Transverse colon (tissue), 4 donors: ENCODE results near the gene GPR31. TPM values are rescaled to one million over a fixed set of nuclear protein-coding genes. Genes with fewer than 3 reads are reported as not detected.

ENCODE experiments used
- DNase-seq: peaks from one replicate; pipeline ENCODE4 v3.0.0-alpha.2; 2019
- H3K27ac ChIP-seq, 4 donors: fragments of 200-600 bp; sonication (generic); 2 replicates each; pipeline ENCODE4 v1.5.1; 2016 to 2018; ENCODE audit warnings: inconsistent platforms in 4 of 4
- H3K27me3 ChIP-seq: fragments of 200-600 bp; sonication (generic); 2 replicates; pipeline ENCODE4 v1.5.1; 2017; ENCODE audit warnings: inconsistent platforms
- H3K36me3 ChIP-seq, 4 donors: fragments of 200-600 bp; sonication (generic); 2 replicates each; pipeline ENCODE4 v1.5.1; 2017 to 2019; ENCODE audit warnings: inconsistent platforms in 4 of 4
- H3K4me1 ChIP-seq, 4 donors: fragments of 200-600 bp; sonication (generic); 2 replicates each; pipeline ENCODE4 v1.5.1; 2017 to 2020; ENCODE audit warnings: inconsistent platforms in 4 of 4
- H3K4me3 ChIP-seq, 4 donors: fragments of 200-600 bp; sonication (generic); 1 replicate in 1 of 4; 2 replicates in 3 of 4; pipeline versions ENCODE4 v1.5.1 to v1.6.1; 2017 to 2019; ENCODE audit warnings: inconsistent platforms in 4 of 4
- H3K9me3 ChIP-seq, 2 donors: fragments of 200-600 bp; sonication (generic); 2 replicates each; pipeline ENCODE4 v1.5.1; 2017 to 2019; ENCODE audit warnings: inconsistent platforms in 2 of 2
- EP300 ChIP-seq: sonication (generic); formaldehyde crosslinking; IDR thresholded peaks from one replicate; pipeline ENCODE4 v1.6.1; 2017; ENCODE audit warnings: antibody characterized with exemption, low read depth
- POLR2A ChIP-seq: fragments of 450-650 bp; IDR thresholded peaks from one replicate; pipeline ENCODE4 v1.6.1; 2016; ENCODE audit warnings: antibody characterized with exemption, mild to moderate bottlenecking, moderate library complexity
- POLR2AphosphoS5 ChIP-seq, 3 donors: sonication (generic); formaldehyde crosslinking; IDR thresholded peaks; one replicate each; pipeline ENCODE4 v1.6.1; 2016; ENCODE audit warnings: antibody characterized with exemption in 3 of 3
- WGBS, 2 donors: methylation state at CpG; one replicate each; pipeline ENCODE4 v1.1.5; 2018; ENCODE audit warnings: low coverage in 1 of 2; 5-methylcytosine and 5-hydroxymethylcytosine counted together
- in situ Hi-C, 4 donors: fragments of 200-750 bp; cut with MboI; loops; one replicate each; pipeline versions ENCODE4 v1.15.0 to v1.15.1; 2017; ENCODE audit warnings: low sequenced_read_pairs in 3 of 4, low pct_ligation_motif_present in 1 of 4, low pct_unique_long_range_greater_than_20kb in 1 of 4
- intact Hi-C: fragments of 100-400 bp; cut with DNase I; formaldehyde crosslinking; loops from one replicate; pipeline ENCODE4 v1.15.1; 2023; ENCODE audit warnings: low total_unique reads
- total RNA-seq, 4 donors: library from RNA; depleted of rRNA; stranded (reverse); fragments of >200 nt; gene quantifications; one replicate each; pipeline ENCODE4 v1.1.0, GENCODE V29; 2016
- TF ChIP-seq, protein P1 (sequence below), 5 experiments: fragments of 200-600 bp in 3 of 5; fragments of 450-650 bp in 2 of 5; sonication (generic) in 3 of 5; IDR thresholded peaks; 1 replicate in 2 of 5; 2 replicates in 3 of 5; pipeline ENCODE4 v1.5.1; 2016 to 2017; ENCODE audit warnings: antibody characterized with exemption in 5 of 5, inconsistent platforms in 3 of 5, mild to moderate bottlenecking in 2 of 5, moderate library complexity in 1 of 5

GPR31 gene
- total RNA-seq, 4 donors from 2014 or later: not detected

DNA sequence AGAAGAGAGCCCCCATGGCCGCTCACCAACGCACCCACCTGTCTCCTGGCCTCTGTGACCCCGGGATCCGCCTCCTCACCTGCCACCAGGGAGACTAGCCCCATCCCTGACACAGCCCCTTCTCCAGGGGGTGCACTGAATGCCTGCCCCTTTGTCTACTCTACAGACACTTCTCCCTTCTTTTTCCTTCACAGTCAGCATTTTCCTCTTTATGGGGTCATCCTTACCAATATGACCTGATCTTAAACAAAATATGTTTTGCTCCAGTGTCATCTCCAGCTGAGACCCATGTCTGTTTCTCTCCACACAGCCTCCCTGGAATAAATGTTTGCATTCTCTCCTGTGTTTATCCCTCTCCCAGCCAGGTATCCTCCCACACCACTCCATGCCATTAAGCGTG lies 49.5 kb downstream of the GPR31 start:
- H3K27me3 ChIP-seq: no peaks in the 10 kb centered on the region
- no peak overlapping the region for H3K4me3 ChIP-seq
- H3K36me3 ChIP-seq: no peaks in the 10 kb centered on the region
- H3K4me1 ChIP-seq: no peaks in the 10 kb centered on the region
- intact Hi-C loops: no loop called here
- TF ChIP-seq, protein P1, sequence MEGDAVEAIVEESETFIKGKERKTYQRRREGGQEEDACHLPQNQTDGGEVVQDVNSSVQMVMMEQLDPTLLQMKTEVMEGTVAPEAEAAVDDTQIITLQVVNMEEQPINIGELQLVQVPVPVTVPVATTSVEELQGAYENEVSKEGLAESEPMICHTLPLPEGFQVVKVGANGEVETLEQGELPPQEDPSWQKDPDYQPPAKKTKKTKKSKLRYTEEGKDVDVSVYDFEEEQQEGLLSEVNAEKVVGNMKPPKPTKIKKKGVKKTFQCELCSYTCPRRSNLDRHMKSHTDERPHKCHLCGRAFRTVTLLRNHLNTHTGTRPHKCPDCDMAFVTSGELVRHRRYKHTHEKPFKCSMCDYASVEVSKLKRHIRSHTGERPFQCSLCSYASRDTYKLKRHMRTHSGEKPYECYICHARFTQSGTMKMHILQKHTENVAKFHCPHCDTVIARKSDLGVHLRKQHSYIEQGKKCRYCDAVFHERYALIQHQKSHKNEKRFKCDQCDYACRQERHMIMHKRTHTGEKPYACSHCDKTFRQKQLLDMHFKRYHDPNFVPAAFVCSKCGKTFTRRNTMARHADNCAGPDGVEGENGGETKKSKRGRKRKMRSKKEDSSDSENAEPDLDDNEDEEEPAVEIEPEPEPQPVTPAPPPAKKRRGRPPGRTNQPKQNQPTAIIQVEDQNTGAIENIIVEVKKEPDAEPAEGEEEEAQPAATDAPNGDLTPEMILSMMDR (IDR thresholded peaks at IDR 0.05): no peak
- no peak for TF ChIP-seq POLR2A
- no peak for TF ChIP-seq POLR2AphosphoS5 (IDR thresholded peaks at IDR 0.05)
- no peak overlapping the region for H3K27ac ChIP-seq
- H3K9me3 ChIP-seq: no peaks in the 10 kb centered on the region
- in situ Hi-C loops: no loop called here
- no peak for DNase-seq
- 84 to 90% methylated on average over 5 of the region's 5 CpGs for WGBS, 2 donors

- in situ Hi-C loops (no loop called here), intact Hi-C loops (no loop called here)
- TF ChIP-seq POLR2A: no peak
- no peak for TF ChIP-seq EP300
- TF ChIP-seq POLR2AphosphoS5 (IDR thresholded peaks at IDR 0.05): no peak
- TF ChIP-seq, protein P1 (IDR thresholded peaks at IDR 0.05): no peak
- Histone ChIP-seq H3K9me3 (no peaks in the 10 kb centered on the region), H3K27ac (no peak overlapping the region), H3K4me3 (no peak overlapping the region), H3K4me1 (no peaks in the 10 kb centered on the region), H3K36me3 (no peaks in the 10 kb centered on the region), H3K27me3 (no peaks in the 10 kb centered on the region)
- 72 to 100% methylated on average over 3 to 7 of the region's 7 CpGs for WGBS, 2 donors
- no peak for DNase-seq
Measured at GRCh38 chr6:167107787-167108186, 50.0 kb downstream of the GPR31 start.

GRCh38 chr6:167106406-167106805 lies 51.4 kb downstream of the GPR31 start:
- Histone ChIP-seq H3K36me3 (no peaks in the 10 kb centered on the region), H3K27me3 (no peaks in the 10 kb centered on the region), H3K27ac (no peak overlapping the region), H3K4me1 (no peaks in the 10 kb centered on the region), H3K4me3 (no peak overlapping the region), H3K9me3 (no peaks in the 10 kb centered on the region)
- intact Hi-C loops (no loop called here), in situ Hi-C loops (no loop called here)
- no peak for DNase-seq
- no peak for TF ChIP-seq EP300
- no peak for TF ChIP-seq POLR2AphosphoS5 (IDR thresholded peaks at IDR 0.05)
- WGBS, 2 donors: 43 to 80% methylated on average over 1 of the region's 1 CpG

Other genes starting within 250 kb of the GPR31 start
- gene RNASET2, start 201.4 kb downstream of the GPR31 start, total RNA-seq: 100 to 1,000 TPM; 121 to 191 (median 176) TPM
- 10 to 100 TPM in 2 of 4 donors, 1 to 10 TPM in 2; 3.6 to 31.0 (median 14.3) TPM for gene CEP43, start 158.6 kb downstream of the GPR31 start, total RNA-seq
- 1 to 10 TPM in 1 of 4 donors, not detected in 3; 1.3 TPM for gene CCR6, start 34.9 kb downstream of the GPR31 start, total RNA-seq
- not detected for gene UNC93A, start 133.3 kb upstream of the GPR31 start, total RNA-seq
- gene TTLL2, start 167.1 kb upstream of the GPR31 start, total RNA-seq: not detected